Measurements from ENCODE around the gene RNPC3. TPM values are rescaled to one million over a fixed set of nuclear protein-coding genes. Genes with fewer than 3 reads are reported as not detected.
"Not testable (repeated sequence)": the region's sequence is repeated elsewhere in the genome, so short reads cannot be mapped to it uniquely, and the experiment has no call there.

RNPC3 gene
- total and polyA plus RNA-seq, 8 donors = 4.7 to 46.7 (median 29.4) TPM

GRCh38 chr1:103583887-103584286, 58.4 kb downstream of the RNPC3 start:
- no peak overlapping the region for H3K4me3 ChIP-seq
- H3K4me1 ChIP-seq = no peaks in the 10 kb centered on the region
- TF ChIP-seq CTCF (IDR thresholded peaks at IDR 0.05) (no peak), EP300 (IDR thresholded peaks at IDR 0.05) (no peak), POLR2AphosphoS5 (IDR thresholded peaks at IDR 0.05) (no peak), POLR2A (IDR thresholded peaks at IDR 0.05) (no peak)
- no peak for DNase-seq
- intact Hi-C loops (cut with DNase I; ENCODE audit: low total_unique reads) = no loop called here
- H3K27me3 ChIP-seq = no peaks in the 10 kb centered on the region
- no peak overlapping the region for H3K27ac ChIP-seq
- 55 to 72% (median 63%) methylated on average over 3 of the region's 3 CpGs for WGBS, 5 donors
- H3K36me3 ChIP-seq = peaks cover 0 to 5% (median 0%) of the 10 kb centered on the region in 4 donors
- H3K9me3 ChIP-seq = peaks cover 0 to 9% (median 6%) of the 10 kb centered on the region in 4 donors

- Histone ChIP-seq H3K4me3 (no peak overlapping the region), H3K4me1 (no peaks in the 10 kb centered on the region), H3K36me3 (peaks cover 0 to 5% (median 0%) of the 10 kb centered on the region in 4 donors), H3K27me3 (no peaks in the 10 kb centered on the region), H3K27ac (no peak overlapping the region), H3K9me3 (peaks cover 0 to 9% (median 6%) of the 10 kb centered on the region in 4 donors)
- TF ChIP-seq POLR2AphosphoS5 (IDR thresholded peaks at IDR 0.05) (no peak), CTCF (IDR thresholded peaks at IDR 0.05) (no peak), POLR2A (IDR thresholded peaks at IDR 0.05) (no peak), EP300 (IDR thresholded peaks at IDR 0.05) (no peak)
- intact Hi-C loops (cut with DNase I; ENCODE audit: low total_unique reads) = no loop called here
- no peak for DNase-seq
- 24 to 61% (median 39%) methylated on average over 2 of the region's 2 CpGs for WGBS, 5 donors
These were observed 59.0 kb downstream of the RNPC3 start for GRCh38 chr1:103584537-103584936.

GRCh38 chr1:103602740-103603139, 77.2 kb downstream of the RNPC3 start:
- WGBS, 5 donors = no CpG with 5 or more reads among the region's 3 CpGs
- DNase-seq; intact Hi-C loops (cut with DNase I; ENCODE audit: low total_unique reads): not testable (repeated sequence)

More at GRCh38 chr1:103602740-103603139, 77.2 kb downstream of the RNPC3 start:
- H3K27ac ChIP-seq, H3K27me3 ChIP-seq, H3K9me3 ChIP-seq, H3K4me3 ChIP-seq, H3K4me1 ChIP-seq, H3K36me3 ChIP-seq: not testable (repeated sequence)

Other genes with a start within 250 kb of the RNPC3 start
- 10 to 100 TPM in 3 of 5 donors, 1 to 10 TPM in 2; 5.2 to 91.0 (median 19.2) TPM for gene AMY2B, start 45.9 kb downstream of the RNPC3 start, total RNA-seq
- gene AMY2B, start 45.9 kb downstream of the RNPC3 start, polyA plus RNA-seq = 10 to 100 TPM in 1 of 3 donors, 1 to 10 TPM in 2; 2.0 to 22.1 (median 5.0) TPM
- gene AMY2A, start 91.7 kb downstream of the RNPC3 start, total RNA-seq = not detected
- 1 to 10 TPM in 2 of 3 donors, under 1 TPM in 1; 0.13 to 2.3 (median 2.1) TPM for gene AMY2A, start 91.7 kb downstream of the RNPC3 start, polyA plus RNA-seq
- not detected for gene AMY1A, start 130.1 kb downstream of the RNPC3 start, total RNA-seq
- not detected for gene AMY1A, start 130.1 kb downstream of the RNPC3 start, polyA plus RNA-seq
- gene AMY1B, start 170.5 kb downstream of the RNPC3 start, total RNA-seq = under 1 TPM in 1 of 5 donors, not detected in 4; 0.45 TPM
- gene AMY1B, start 170.5 kb downstream of the RNPC3 start, polyA plus RNA-seq = not detected
- not detected for gene AMY1C, start 224.2 kb downstream of the RNPC3 start, total RNA-seq
- not detected for gene AMY1C, start 224.2 kb downstream of the RNPC3 start, polyA plus RNA-seq